GM12872 (cell line): ENCODE results near the gene AGO1.

Experiments
- TF ChIP-seq, protein P1 (sequence below): IDR thresholded peaks from 3 replicates; pipeline ENCODE4 v1.5.1; 2011; ENCODE audit warnings: low read depth, mild to moderate bottlenecking, low read length, moderate library complexity; ENCODE audit not compliant: insufficient read depth

AGO1 gene

DNA sequence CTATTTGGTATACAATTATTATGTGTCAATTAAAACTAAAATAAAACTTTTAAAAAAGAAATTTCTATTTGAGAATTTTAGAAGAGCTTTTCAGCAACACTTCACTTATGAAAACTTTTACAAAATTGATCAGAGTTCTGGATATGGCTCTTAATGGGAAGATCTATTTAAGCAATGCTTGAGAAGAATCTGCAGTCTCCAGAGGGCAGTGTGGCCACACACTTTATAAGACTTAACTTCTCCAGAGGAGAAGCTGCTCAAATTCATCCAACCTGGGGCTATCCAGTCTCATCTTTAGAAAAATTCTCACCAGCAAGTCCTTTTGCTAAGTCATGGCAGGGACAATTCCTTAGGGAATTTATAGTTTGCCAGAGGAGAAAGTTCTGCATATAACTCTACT lies 25.2 kb upstream of the AGO1 start:
- TF ChIP-seq, protein P1, sequence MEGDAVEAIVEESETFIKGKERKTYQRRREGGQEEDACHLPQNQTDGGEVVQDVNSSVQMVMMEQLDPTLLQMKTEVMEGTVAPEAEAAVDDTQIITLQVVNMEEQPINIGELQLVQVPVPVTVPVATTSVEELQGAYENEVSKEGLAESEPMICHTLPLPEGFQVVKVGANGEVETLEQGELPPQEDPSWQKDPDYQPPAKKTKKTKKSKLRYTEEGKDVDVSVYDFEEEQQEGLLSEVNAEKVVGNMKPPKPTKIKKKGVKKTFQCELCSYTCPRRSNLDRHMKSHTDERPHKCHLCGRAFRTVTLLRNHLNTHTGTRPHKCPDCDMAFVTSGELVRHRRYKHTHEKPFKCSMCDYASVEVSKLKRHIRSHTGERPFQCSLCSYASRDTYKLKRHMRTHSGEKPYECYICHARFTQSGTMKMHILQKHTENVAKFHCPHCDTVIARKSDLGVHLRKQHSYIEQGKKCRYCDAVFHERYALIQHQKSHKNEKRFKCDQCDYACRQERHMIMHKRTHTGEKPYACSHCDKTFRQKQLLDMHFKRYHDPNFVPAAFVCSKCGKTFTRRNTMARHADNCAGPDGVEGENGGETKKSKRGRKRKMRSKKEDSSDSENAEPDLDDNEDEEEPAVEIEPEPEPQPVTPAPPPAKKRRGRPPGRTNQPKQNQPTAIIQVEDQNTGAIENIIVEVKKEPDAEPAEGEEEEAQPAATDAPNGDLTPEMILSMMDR, result 0 out of 3 replicates have a peak, but pooled peaks have one; percentile 8

DNA sequence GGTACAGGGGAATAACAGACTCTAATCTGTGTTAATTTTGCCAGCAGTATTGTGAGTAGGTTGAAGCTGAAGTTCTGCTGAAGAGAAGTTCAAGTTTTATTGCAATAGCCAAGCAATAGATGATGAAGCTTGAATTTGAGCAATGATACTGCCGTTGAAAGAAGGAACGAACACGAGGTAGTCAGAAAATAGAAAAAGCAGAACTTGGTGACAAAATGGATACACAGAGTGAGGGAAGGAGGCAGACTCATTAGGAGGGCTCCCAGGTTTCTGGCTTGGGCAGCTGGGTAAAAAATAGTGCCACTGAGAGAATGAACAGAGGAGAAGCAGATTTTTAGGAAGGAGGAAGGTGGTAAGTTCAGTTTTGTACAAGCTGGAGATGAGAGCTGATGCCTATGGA lies 22.3 kb upstream of the AGO1 start:
- TF ChIP-seq, protein P1, result no peak

DNA sequence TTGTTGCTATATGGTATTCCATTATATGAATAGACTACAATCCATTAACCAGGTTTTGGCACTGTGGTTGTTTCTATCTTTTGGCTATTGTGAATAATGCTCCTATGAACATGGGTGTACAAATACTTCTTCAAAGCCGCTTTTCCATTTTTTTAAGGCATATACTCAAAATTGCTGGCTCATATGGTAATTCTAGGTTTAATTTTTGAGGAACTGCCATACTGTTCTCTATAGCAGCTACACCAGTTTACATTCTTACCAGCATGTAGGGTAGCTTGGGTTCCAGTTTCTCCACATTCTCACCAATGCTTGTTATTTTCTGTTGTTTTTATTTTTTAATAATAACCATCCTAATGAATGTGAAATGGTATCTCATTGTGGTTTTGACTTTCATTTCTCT lies 19.9 kb upstream of the AGO1 start:
- TF ChIP-seq, protein P1, result no peak

DNA sequence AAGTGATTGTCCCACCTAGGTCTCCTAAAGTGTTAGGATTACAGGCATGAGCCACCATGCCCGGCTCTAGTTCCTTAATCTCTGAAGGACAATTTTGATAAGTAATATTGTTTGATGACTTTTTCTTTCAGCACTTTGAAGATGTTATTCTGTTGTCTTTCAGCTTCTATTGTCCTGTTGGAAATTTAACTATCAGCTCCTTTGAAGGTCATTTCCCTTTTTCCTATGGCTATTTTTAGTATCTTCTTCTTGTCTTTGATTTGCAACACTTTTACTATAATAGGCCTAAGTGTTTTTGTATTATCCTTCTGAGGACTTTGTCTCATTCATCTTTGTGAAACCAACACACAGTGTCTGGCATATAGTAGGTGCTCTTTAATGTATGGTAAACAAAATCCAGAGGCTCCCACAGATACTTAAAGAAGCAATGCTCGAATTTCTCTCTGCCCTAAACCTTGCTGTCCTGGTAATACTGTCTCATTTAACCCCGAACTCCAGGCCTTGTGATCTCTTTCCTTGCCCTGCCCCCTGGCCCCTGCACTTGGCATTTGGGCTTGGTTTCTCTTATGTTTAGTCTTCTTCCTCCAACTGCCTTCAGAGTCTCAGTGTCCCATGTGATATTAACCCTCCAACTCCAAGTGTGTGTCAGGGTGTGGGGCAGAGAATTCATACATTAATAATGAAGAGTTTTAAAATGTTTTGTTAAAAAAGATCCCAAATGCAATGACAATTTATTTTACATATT lies 19.0 kb upstream of the AGO1 start:
- TF ChIP-seq, protein P1, result no peak

DNA sequence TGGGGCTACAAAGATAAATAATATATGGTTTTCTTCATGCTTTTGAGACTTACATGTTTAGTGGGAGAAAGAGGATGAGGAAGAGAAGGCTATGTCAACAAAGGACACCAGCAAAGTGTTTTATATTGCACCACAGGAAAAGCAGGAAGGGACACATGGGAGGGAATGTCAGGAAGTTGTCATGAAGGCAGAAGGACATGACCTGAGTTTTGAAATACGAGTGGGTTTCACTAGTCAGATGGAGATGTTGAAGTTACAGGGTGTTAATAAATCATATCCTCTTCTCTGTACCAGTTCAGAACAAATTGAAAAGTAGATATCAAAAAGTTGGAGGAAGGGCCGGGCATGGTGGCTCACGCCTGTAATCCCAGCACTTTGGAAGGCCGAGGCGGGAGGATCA lies 18.2 kb upstream of the AGO1 start:
- TF ChIP-seq, protein P1, result no peak

DNA sequence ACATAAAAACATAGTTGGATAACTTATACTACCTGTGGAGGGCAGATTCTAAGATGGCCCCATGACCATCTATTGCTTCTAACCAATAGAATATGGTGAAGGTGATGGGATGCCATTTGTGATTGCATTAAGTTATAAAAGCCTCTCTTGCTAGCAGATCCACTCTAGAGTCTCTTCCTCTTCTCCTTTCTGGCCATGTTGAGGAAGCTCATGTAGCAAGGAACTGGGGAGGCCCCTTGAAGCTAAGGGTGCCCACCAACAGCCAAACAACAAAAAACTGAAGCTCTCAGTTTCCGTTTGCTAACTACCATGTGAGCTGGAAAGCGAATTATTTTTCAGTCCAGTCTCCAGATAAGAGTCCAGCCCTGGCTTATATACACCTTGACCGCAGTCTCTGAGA lies 16.0 kb upstream of the AGO1 start:
- TF ChIP-seq, protein P1, result no peak

DNA sequence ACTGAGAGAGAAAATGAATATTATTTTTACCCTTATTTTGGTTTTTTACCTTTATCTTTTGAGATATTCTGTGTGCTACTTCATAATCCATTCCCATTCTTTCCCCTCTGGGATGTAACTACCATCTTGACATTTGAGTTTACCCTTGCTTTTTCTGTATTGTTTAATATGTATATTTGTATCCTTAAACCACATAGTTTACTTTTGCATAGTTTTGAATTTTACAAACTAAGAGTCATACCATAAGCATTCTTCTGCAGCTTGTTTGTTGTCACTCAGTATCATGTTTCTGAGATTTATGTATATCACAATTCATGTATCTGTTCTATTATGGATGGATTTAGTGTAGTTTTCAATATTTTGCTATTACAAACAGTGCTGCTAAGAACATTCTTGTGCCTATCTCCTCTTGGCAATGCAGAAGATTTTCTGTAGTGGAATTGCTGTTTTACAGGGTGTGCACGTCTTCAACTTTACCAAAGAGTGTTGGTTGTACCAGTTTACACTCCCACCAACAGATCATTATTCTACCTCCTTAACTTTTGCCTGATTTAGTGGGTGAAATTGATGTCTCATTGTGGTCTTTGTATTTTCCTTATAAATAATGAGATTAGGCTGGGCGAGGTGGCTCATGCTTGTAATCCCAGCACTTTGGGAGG lies 12.2 kb upstream of the AGO1 start:
- TF ChIP-seq, protein P1, result no peak
